HG03520 (cell line): ENCODE data around the gene COMMD4.

Experiments
- ATAC-seq: cut with Tn5 transposase; IDR thresholded peaks from one replicate; pipeline ENCODE4 v1.9.1; 2021; ENCODE audit warnings: mild to moderate bottlenecking, moderate library complexity; ENCODE audit not compliant: unreplicated experiment

COMMD4 gene

GRCh38 chr15:75355369-75355768, 19.5 kb downstream of the COMMD4 start:
- ATAC-seq, result no peak

GRCh38 chr15:75356006-75356405, 20.1 kb downstream of the COMMD4 start:
- no peak for ATAC-seq

GRCh38 chr15:75356517-75356916, 20.7 kb downstream of the COMMD4 start:
- ATAC-seq, result no peak

GRCh38 chr15:75357976-75358673, 22.3 kb downstream of the COMMD4 start:
- no peak for ATAC-seq

- ATAC-seq, result no peak
Observed at GRCh38 chr15:75358771-75359536, 23.1 kb downstream of the COMMD4 start.

GRCh38 chr15:75359537-75360250, 23.8 kb downstream of the COMMD4 start:
- no peak for ATAC-seq

- ATAC-seq, result no peak
Observed at GRCh38 chr15:75360391-75360790, 24.5 kb downstream of the COMMD4 start.

GRCh38 chr15:75360856-75361255, 25.0 kb downstream of the COMMD4 start:
- no peak for ATAC-seq

GRCh38 chr15:75361361-75361988, 25.6 kb downstream of the COMMD4 start:
- no peak for ATAC-seq

- ATAC-seq, result no peak
Observed at GRCh38 chr15:75361989-75362641, 26.3 kb downstream of the COMMD4 start.

GRCh38 chr15:75362642-75363249, 26.9 kb downstream of the COMMD4 start:
- no peak for ATAC-seq

- ATAC-seq, result no peak
Observed at GRCh38 chr15:75363786-75364185, 27.9 kb downstream of the COMMD4 start.

- no peak for ATAC-seq
Observed at GRCh38 chr15:75364881-75365280, 29.0 kb downstream of the COMMD4 start.

GRCh38 chr15:75366163-75366562, 30.3 kb downstream of the COMMD4 start:
- no peak for ATAC-seq

- ATAC-seq, result no peak
Observed at GRCh38 chr15:75367006-75367405, 31.1 kb downstream of the COMMD4 start.

- no peak for ATAC-seq
Observed at GRCh38 chr15:75367406-75367912, 31.6 kb downstream of the COMMD4 start.

- peak; percentile 82 for ATAC-seq
Observed at GRCh38 chr15:75367913-75368688, 32.2 kb downstream of the COMMD4 start, which contains the start of gene MAN2C1. Gene MAN2C1 (minus strand): TSS chr15:75368607. CDS start chr15:75368583, 24 bp downstream.

GRCh38 chr15:75368689-75369239, 32.9 kb downstream of the COMMD4 start:
- no peak for ATAC-seq
